Left kidney (tissue), 2 donors: ENCODE data around the gene NT5DC2. TPM values are rescaled to one million over a fixed set of nuclear protein-coding genes. Genes with fewer than 3 reads are reported as not detected.

ENCODE experiments used
- DNase-seq: peaks from one replicate; pipeline ENCODE4 v3.0.0-alpha.2; 2013
- polyA plus RNA-seq: library from polyadenylated mRNA; unstranded; fragments of 120-200 nt; gene quantifications from one replicate; pipeline ENCODE4 v1.2.1, GENCODE V29; 2013; ENCODE audit not compliant: insufficient read length

NT5DC2 gene
- polyA plus RNA-seq, 1 donor = 159 TPM

DNA sequence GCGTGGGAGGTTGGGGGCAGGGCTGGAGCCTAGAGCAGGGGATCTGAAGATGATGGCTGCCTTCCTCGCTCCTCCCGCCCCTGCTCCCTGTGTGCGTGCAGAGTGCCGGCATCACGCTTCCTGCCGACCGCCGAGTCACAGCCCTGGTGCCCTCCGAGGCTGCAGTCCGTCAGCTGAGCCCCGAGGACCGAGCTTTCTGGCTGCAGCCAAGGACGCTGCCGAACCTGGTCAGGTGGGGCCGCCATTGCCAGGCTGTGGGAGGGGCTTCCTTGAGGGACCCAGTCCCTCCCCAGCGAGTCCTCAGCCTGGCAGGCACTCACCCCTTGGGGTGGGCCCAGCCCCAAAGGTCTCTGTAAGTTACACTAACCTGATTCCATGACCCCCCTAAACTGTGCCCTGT is 20.9 kb downstream of the NT5DC2 start:
- no peak for DNase-seq

DNA sequence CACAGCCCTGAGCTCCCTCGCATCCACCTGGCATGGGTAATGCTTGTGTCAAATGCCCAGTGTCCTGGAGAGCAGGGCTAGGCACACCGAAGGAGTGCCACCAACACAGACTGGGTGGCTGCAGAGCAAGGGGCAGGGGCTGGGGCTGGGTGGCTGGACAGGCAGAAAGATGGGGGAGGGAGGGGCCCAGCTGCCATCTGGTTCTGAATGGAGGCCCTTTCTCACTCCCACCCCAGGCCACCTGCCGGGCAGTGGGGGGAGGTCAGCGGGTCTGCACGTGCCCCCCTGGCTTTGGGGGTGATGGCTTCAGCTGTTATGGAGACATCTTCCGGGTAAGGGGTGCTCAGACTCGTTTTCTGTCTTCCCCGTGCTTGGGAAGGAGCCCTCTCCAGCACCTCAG is 21.6 kb downstream of the NT5DC2 start:
- DNase-seq = no peak

DNA sequence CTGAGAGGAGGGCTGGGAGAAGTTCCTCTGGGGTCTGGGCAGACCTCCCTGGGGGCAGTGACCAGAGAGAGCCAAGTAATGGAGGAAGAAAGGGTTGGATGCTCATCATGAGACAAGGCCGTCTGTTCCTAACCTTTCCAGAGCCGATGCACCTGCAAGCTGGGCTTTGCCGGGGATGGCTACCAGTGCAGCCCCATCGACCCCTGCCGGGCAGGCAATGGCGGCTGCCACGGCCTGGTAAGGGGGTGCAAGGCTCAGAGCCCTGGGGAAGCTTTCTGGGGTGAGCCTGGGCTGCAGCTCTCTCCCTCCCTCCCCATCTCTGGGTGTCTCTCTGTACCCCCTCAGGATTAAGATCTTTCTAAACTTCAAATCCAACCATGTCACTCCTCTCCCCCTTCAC is 22.1 kb downstream of the NT5DC2 start:
- DNase-seq = no peak

DNA sequence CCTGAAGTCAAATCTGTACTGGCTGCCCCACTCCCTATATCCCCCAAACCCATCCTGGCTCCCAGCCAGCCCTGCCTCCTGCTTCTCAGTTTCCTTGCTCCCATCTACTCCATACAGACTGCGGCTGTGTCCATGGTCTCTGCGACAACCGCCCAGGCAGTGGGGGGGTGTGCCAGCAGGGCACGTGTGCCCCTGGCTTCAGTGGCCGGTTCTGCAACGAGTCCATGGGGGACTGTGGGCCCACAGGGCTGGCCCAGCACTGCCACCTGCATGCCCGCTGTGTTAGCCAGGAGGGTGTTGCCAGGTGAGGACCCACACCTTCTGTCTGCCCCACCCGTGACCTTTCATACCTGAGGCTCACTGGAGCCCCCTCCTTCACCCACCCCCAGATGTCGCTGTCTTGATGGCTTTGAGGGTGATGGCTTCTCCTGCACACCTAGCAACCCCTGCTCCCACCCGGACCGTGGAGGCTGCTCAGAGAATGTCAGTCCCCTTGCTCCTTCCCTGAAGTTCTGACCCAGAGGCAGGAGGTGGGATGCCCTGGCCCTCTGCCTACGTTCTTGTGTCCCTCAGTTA is 23.8 kb downstream of the NT5DC2 start:
- DNase-seq = no peak

DNA sequence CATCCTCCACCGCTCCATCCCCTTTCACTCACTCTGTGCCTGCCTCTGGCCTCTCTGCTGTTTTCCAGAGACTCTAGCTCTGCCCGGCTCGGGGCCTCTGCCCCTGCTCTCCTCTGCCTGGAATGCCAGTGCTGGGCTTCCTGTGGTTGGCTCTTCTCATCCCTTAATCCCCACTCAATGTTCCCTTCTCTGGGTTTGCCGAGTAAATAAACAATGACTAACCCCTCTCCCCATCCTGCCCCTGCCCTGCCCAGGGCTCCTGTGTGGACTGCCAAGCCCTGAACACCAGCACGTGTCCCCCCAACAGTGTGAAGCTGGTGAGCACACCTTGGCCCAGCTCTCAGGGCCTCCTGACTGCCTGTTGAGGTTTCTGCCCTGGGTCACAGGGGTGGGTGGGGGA is 26.3 kb downstream of the NT5DC2 start:
- DNase-seq = no peak

DNA sequence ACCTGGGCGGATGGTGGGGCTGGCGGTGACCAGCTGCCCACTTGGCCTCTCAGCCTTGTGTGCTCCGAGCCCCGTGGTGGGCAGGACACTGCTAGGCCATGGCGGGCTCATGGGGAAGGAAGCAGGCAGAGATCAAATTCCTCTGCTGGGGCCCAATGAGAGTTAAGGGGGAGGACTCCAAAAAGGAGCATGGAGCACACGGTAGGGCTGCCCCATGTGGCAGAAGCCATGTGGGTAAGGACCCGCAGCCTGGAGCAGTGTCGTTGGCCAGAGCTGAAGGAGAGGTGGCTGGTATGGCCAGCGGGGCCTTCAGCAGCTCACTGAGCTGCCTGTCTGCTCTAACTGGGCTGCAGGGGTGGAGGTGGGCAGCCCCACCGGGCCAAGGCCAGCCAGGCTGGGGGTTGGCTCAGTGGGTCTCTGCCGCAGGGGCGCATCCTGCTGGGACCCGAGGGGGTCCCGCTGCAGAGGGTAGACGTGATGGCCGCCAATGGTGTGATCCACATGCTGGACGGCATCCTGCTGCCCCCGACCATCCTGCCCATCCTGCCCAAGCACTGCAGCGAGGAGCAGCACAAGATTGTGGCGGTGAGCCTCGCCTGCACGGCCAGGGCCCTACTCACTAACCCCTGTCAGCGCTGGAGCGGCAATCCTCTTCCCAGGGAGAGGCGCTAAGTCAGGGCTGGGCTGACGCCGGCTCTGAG is 27.2 kb downstream of the NT5DC2 start:
- DNase-seq = no peak

DNA sequence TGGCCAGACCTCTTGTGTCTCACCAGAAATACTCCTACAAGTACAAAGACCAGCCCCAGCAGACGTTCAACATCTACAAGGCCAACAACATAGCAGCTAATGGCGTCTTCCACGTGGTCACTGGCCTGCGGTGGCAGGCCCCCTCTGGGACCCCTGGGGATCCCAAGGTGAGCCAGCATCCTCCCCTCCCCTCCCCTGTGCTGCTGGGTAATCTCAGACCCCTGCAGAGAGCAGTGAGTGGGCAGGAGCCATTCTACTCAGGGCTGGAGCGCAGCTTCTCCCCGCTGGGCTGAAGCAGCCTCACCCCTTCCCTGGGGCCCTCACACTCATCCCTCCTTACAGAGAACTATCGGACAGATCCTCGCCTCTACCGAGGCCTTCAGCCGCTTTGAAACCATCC is 28.7 kb downstream of the NT5DC2 start:
- no peak for DNase-seq

DNA sequence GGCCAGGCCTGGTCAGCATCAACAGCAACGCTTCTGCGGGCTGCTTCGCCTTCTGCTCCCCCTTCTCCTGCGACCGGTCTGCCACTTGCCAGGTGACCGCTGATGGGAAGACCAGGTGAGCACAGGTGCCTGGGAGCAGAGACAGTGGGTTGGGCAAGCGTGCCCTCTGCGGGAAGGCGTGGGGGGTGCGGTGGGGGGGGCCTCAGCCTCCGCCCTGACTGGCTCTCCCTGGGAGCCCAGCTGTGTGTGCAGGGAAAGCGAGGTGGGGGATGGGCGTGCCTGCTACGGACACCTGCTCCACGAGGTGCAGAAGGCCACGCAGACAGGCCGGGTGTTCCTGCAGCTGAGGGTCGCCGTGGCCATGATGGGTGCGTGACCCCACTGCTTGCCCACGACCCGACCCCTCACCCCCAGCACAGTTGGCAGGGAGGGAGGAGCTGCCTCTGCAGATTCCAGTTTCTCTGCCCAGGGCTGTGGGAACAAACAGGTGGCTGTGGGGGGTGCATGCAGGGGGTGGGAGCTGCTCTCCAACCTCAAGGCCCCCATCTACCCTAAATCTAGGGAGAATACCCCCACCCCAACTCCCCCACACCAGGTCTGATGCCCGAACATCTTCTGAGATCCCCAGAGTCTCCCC is 29.8 kb downstream of the NT5DC2 start:
- no peak for DNase-seq

DNA sequence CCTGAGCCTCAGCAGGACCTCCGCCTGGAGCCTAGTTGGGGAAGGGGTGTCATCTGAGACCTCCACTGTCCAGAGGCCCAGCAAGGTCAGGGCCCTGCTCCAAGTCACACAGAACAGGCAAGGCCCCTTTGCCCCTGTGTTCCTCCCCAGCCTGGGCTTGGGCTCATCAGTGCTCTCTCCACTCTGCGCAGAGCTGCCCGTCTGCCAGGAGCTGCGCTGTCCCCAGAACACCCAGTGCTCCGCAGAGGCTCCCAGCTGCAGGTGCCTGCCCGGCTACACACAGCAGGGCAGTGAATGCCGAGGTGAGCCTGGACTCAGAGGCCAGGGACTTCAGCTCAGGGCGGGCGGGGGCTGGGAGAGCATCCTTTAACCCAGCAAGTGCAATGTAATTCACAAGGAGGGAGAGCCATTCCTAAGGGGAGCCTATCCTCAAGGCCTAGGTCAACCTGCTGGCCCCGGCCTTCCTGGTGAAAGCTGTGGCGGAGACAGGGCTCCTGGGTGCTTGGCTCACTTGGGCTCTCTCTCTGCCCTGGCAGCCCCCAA is 30.8 kb downstream of the NT5DC2 start:
- no peak for DNase-seq

DNA sequence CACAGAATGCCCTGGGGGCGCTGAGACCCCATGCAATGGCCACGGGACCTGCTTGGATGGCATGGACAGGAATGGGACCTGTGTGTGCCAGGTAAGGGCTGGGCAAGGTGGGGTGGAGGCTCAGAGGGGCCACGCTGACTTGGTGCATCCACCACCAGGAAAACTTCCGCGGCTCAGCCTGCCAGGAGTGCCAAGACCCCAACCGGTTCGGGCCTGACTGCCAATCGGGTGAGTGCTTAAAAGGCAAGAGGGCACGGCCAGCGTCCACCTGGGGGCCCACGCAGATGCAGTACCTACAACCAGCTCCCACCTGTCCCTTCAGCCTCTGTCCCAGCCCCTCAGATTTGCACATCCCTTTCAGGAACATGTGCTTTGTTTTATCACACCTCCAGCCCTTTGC is 31.7 kb downstream of the NT5DC2 start:
- DNase-seq = no peak

DNA sequence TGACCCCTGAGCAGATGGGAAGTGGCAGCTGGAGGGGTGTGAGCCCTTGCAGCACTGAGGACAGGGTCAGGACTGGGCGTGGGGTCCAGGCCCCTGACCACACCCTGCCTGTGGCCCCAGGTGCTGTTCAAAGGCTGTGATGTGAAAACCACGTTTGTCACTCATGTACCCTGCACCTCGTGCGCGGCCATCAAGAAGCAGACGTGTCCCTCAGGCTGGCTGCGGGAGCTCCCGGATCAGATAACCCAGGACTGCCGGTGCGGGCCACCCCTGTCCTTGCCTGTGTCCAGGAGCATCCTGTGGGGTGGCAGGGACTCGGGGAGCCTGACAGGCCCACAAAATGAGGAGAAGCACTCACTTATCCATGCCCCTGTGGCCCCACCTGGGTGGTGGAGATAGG is 32.6 kb downstream of the NT5DC2 start:
- DNase-seq = no peak

DNA sequence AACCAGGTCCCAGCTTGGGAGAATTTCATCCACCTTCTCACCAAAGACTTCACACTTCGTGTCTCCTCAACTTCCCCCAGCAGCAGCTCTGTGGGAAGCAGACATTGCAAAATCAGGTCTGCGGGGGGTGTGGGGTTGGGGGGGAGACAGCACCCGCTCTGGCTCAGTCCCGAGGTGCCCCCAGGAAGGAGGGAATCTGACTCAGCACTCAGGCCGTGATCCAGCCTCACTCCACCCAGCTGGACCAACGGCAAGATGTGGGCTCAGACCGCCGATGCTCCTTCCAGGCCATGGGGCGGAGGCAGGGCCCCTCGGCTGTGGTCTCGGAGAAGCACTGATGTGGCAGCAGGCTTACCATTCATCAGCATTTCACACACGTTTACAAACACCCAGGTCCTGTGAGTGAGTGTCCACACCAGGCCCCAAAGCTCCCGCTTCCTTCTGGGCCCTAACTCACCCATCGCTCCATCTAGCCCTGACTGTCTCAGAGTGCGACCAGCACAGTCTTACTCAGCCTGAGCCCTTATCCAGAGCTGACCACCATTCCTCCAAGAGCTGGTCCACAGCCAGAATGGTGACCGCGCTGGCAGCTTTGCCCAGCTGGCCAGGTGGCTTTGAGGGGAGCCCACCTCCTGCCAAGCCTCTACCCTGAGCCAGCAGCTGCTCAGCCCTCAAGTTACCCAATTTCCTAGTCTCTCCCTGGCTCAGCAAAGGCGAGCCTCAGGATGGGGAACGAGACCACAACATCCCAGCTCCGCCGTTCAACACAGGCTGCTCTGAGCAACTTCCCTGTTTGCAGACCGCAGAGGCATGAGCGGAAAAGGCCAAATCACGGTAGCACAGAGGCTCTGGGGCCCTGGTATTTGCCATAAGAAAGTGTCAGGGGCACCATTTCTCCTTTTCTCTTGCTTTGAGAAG is 35.3 kb downstream of the NT5DC2 start:
- no peak for DNase-seq

DNA sequence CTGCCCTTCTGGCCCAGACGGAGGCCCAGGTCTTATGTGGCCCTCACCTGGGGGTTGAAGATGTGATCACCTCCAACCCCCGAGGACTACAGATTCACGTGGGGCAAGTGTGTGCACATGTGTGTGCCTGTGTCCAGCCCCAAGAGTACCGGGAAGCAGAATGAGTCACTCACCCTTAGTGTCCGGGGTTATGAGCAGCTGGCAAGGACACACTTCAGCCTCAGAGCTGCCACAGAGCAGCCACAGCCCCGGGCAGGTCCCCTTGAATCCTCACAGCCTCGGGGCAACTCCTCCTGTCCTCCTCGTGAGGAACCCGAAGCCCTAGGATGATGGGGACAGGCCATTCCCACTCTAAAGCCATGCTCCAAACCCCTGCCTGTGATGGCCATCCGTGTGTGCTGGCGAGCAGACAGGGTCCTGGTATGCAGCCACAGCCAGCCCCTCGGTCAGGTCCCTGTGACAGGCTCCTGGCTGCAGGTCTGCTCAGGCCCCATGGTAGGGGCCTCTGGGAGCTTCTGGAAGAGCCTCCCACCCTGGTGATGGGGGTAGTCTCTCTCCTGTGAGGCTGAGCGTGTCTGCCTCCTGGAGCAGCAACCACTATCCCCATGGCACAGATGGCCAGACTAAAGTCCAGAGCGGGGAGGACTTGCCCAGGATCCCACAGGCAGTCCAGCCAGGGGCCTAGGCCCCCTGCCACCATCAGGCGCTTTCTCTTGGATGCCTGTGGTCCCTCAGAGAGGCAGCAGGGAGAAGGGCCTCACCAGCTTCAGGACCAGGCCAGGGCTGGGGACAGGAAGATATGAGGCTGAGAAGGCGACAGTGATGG is 37.7 kb downstream of the NT5DC2 start:
- DNase-seq = no peak

DNA sequence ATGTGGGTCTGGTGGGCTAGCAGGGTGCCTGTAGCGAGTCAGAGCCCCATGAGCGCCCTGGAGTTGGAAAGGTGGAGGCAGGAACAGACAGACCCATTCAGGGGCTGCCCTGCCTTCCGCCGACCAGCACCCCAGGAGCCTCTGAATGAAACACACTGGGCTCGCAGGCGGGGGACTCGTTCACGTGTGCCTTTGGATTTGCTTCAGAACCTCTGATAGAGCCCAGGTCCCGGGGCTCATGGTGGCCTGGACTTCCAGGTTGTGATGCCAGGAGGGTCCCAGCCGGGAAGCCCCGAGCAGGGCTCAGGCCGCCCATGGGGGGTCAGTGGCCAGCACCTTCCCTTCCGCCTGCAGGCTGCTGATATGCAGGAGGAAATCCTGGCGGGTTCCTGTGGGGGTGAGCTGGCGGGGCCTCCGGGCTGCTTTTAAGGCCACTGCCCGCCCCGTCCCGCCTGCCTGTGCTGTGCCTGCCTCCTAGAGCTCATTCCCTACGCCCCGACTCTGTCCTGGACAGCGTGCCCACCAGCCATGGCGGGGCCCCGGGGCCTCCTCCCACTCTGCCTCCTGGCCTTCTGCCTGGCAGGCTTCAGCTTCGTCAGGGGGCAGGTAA is 38.7 kb downstream of the NT5DC2 start, which contains the start of gene STAB1:
STAB1 (plus strand) TSS at position 453 of the 610 bp plus-strand sequence; CDS start at position 529, 76 bp downstream.
- no peak for DNase-seq

DNA sequence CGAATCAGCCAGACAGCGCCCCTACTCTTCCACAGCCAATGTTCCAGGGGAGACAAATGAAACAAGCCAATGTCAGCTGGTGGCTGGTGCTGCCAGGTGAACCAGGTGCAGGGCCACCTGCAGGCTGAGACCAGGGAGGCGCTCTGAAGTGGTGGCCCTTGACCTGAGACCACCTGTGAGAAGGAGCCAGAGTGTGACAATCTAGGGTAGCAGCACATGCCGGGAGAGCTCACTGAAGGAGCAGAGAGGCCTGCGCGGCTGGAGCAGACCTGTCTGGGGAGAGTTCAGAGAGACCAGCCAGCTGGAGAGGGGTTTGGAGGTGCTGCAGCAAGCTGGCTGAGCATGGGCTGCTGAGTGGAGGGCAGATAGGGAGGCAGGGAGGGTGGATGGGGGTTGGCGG is 39.2 kb downstream of the NT5DC2 start:
- no peak for DNase-seq

DNA sequence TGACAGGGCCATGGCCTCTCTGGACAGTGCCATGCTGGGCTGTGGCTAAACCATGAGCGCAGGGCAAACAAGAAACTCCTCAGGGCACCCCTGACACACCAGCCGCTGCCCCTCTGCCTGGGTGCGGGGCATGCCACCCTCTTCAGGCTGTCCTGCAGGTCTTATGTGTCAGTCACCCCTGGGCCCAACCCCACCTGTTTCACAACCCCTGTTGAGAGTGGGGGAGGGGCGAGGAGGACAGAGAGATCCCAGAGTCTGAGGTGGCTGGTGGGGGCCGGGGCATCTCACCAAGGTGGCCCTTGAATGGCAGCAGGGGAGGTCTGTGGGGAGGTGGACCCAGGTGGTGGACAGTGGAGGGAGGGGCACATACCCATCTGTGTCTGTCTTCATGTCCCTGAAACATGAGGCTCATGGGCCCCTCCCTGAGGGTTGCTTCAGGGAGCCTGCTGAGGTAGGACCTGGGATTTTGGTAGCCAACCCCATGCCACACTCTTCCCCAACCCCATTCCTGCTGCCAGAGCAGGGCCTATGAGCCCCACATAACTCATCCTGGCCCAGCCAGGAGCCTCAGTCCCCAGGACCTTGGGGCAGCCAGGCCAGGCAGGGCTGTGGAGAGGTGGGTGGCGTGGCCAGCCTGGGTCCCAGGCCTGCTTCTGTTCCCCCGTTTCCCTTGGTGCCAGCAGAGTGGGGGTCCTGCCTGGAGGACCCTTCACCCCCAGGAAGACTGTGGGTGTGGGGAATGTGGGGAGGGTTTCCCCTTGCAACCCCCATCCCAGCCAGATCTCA is 40.2 kb downstream of the NT5DC2 start:
- DNase-seq = no peak

DNA sequence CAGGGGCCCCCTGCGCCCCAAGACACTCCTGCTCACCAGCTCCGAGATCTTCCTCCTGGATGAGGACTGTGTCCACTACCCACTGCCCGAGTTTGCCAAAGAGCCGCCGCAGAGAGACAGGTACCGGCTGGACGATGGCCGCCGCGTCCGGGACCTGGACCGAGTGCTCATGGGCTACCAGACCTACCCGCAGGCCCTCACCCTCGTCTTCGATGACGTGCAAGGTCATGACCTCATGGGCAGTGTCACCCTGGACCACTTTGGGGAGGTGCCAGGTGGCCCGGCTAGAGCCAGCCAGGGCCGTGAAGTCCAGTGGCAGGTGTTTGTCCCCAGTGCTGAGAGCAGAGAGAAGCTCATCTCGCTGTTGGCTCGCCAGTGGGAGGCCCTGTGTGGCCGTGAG is 41.6 kb downstream of the NT5DC2 start:
- no peak for DNase-seq

DNA sequence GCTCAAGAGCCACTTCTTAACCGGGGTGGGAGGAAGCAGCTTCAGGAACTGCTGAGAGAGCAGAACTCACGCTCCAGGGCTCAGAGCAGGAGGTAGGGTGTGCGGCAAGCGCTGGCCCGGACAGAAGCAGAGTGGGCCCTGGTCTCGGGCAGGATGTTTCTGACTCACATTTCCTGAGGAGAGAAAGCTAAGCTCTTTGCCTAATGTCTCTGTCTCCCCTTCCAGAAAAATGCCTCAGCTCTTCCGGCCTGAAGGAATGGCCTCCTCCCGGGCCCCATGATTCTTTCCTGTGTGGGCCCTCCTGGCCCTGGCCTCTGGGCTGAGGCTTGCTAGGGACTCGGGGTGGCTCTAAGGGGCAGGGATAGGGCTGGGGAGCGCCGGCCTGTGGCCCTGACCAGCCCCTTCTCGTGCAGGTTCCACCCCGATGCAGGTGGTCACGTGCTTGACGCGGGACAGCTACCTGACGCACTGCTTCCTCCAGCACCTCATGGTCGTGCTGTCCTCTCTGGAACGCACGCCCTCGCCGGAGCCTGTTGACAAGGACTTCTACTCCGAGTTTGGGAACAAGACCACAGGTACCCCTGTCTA is 42.6 kb downstream of the NT5DC2 start:
- no peak for DNase-seq
